Gastrocnemius medialis (tissue), 4 donors: ENCODE data around the gene AGRN.

Experiments used
- CTCF ChIP-seq, 5 experiments: fragments of 450-650 bp in 3 of 5; fragments of 200-600 bp in 2 of 5; sonication (generic) in 2 of 5; IDR thresholded peaks in 4 of 5; conservative IDR thresholded peaks in 1 of 5; 1 replicate in 4 of 5; 2 replicates in 1 of 5; pipeline ENCODE4 v1.5.1; 2016 to 2019; ENCODE audit warnings: antibody characterized with exemption in 5 of 5, mild to moderate bottlenecking in 3 of 5, moderate library complexity in 3 of 5
- POLR2A ChIP-seq, 2 donors: fragments of 450-650 bp; IDR thresholded peaks; one replicate each; pipeline ENCODE4 v1.6.1; 2017; ENCODE audit warnings: antibody characterized with exemption in 2 of 2, mild to moderate bottlenecking in 2 of 2, moderate library complexity in 2 of 2

GRCh38 chr1:1092894-1093609 is 73.1 kb downstream of the AGRN start:
- no peak for TF ChIP-seq CTCF (IDR thresholded peaks at IDR 0.05 in 4 of 5, conservative IDR thresholded peaks at IDR 0.05 in 1 of 5)
- TF ChIP-seq POLR2A (IDR thresholded peaks at IDR 0.05): no peak
